Epidermal melanocyte (primary cell): ENCODE data around the gene MYO18B.

Experiments
- DNase-seq: peaks from one replicate; pipeline ENCODE4 v3.0.0; 2011; ENCODE audit warnings: low spot score; ENCODE audit not compliant: insufficient read length

Gene MYO18B

DNA sequence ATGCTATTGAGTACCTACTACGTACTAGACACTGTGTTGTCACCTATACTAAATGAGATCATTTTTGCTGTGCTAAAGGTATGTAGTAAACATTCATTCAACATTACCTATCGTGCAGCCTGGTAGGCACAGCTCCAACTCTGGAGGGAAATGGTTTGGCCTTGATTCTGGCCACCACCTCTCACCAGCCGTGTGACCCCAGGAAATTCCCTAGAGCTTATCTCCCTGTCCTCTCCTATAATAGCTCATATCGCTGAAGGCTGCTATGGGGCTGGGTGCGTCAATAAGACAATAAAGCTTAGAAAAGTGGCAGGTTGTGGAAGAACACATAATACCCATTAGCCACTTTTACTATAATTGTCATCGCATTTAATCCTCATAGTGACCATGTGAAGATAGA lies 107.5 kb downstream of the MYO18B start:
- no peak for DNase-seq

- DNase-seq, result no peak
Observed at GRCh38 chr22:25852223-25852622, 110.2 kb downstream of the MYO18B start.

- no peak for DNase-seq
Observed at GRCh38 chr22:25853078-25853477, 111.1 kb downstream of the MYO18B start.

GRCh38 chr22:25853501-25854284 lies 111.7 kb downstream of the MYO18B start:
- DNase-seq, result no peak

GRCh38 chr22:25869771-25870170 lies 127.8 kb downstream of the MYO18B start:
- no peak for DNase-seq

DNA sequence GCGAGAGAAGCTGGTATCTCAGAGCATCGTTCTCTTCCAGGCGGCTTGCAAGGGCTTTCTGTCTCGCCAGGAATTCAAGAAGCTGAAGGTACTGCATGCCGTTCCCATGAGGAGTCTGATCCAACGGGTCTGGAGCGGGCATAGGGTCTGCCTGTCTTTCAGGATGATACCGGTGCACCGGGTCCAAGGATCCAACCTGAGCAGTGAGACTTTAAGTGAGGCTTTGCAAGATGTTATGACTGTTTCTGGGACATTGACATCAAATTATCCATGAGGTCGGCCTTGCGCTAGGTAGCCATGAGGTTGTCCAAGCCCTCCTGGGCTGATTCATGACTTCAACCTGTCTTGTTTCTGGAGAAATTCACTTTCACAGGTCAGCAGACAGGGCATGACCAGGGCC lies 132.3 kb downstream of the MYO18B start:
- no peak for DNase-seq

DNA sequence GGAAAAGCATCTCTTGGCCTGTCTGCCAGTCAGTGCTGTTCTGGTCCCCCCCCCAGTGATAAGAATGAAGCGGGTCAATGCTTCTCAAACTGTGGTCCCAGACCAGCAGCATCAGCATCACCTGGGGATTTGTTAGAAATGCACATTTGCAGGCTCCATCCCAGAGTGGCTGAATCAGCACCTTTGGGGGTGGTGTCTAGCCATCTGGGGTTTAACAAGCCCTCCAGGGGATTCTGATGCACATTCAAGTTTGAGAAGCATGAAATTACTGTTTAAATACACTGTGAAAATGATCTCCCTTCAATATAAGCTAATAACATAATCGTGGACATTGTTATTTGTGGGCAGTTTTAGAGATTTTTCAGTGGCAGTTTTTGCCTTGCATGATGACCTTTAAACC lies 133.5 kb downstream of the MYO18B start:
- DNase-seq, result no peak

GRCh38 chr22:25876871-25877270 lies 134.9 kb downstream of the MYO18B start:
- no peak for DNase-seq

GRCh38 chr22:25878933-25879332 lies 136.9 kb downstream of the MYO18B start:
- no peak for DNase-seq

GRCh38 chr22:25880524-25880923 lies 138.5 kb downstream of the MYO18B start:
- no peak for DNase-seq

- no peak for DNase-seq
Observed at GRCh38 chr22:25881210-25881755, 139.3 kb downstream of the MYO18B start.

DNA sequence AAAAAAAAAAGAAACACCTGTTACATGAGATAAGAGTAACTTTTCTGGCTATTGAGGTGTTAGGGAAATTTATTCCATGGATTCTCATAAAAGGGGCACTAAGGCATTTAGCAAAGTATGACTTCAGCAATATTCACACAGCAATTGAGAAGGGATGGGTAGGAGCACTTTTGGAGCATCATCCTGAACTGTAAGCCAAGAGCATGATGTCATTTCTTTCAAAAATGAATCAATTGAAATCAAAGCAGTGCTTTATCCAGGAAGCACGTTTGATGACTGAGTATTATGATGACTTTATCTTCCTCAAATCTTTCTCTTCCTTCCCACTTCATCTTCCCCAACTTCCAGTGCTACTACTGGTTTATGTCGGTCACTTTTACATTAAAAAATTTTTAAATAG lies 140.4 kb downstream of the MYO18B start:
- DNase-seq, result no peak

DNA sequence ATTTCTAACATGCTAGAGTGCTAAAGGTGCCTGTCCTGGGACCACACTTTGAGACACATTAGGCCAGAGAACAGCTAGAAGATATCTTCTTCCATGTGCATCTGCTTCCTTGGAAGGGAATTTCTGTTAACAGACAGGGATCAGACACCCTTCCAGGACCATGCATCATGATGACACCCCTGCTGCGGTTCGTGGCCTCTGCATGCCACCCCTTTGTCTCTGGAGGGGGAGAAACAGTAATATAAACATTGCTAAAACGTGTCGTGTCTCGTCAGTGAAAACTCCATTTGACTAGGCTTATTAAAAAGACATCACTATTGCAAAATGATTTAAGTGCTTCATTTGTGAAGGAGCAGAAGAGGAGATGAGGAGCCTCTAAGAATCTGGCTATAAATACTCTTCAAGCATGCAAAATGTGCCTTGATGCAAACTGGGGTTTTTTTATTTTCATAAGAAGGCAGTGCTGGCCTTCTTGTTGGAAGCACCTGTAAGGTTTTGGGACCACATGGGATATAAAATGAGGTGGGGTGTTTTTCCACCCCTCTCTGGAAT lies 141.6 kb downstream of the MYO18B start:
- DNase-seq, result no peak

DNA sequence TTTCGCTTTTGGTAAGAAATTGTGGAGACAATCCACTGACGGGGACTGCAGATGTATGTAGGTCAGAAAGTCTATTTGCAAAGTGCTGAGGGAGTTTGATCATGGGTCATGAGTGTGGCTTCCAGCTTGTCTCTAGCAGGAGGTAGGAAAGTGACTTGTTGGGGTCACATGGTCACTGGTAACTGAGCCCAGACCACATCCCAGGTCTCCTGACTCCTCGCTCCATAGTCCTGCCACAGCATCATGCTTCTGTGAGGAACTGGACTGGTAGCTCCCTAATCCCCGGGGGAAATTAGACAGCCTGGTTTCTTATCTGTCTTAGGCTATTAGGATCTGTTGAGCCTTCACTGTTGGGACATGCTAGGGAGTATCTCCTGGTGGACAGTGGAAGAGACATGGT lies 142.1 kb downstream of the MYO18B start:
- no peak for DNase-seq

- no peak for DNase-seq
Observed at GRCh38 chr22:25888399-25889054, 146.5 kb downstream of the MYO18B start.

DNA sequence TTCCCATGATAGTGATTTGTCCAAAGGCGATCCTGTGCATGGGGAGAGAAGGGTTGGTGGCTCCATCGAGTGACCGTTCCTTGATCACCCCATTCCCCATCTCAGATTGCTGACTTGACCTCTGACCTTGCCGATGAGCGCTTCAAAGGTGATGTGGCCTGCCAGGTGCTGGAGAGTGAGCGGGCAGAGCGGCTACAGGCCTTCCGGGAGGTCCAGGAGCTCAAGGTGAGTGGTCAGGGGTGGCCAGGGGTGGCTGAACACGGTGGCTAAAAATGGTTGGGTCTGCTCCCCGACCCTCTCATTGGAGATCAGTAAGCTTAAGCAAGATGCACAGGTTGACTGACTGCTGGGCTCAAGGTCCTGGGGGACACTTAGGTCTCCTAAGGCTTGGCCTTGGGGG lies 148.7 kb downstream of the MYO18B start:
- no peak for DNase-seq

DNA sequence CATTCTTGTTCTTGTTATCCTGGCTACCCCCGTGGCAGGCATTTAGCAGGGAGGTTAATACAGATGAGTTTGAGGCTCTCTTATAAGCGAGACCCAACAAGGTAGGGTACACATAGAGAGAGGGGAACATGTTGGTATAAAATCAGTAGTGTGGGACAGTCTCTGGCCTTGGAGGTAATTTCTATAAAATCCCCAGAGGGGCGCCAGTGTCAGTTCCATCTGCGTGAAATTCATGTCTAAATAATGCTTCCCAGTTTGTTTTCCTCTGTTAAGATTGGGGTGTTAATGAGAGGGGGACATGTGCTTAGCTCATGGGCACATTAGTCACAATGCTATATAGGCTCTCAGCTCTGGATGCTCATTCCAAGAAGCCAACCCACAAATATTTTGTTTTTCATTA lies 150.7 kb downstream of the MYO18B start:
- no peak for DNase-seq

DNA sequence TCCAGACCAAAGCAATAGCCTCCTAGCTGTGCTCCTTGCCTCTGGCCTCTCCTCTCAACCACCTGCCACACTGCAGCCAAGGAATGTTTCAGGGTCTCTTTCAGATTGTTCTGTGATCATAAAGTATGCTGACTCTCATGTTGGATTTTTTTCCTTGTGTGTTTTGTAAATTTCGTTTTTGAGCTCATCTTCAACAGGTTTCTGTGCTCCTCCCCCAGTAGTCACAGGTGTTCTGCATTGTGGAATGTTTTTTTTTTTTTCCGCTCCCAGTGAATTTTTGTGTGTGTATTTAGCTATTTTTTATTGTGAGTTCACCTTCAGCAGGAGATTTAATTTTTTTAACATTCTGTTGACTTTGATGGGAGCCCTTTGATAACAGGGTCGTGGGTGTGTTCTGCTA lies 153.7 kb downstream of the MYO18B start:
- no peak for DNase-seq

- no peak for DNase-seq
Observed at GRCh38 chr22:25896098-25896497, 154.1 kb downstream of the MYO18B start.

DNA sequence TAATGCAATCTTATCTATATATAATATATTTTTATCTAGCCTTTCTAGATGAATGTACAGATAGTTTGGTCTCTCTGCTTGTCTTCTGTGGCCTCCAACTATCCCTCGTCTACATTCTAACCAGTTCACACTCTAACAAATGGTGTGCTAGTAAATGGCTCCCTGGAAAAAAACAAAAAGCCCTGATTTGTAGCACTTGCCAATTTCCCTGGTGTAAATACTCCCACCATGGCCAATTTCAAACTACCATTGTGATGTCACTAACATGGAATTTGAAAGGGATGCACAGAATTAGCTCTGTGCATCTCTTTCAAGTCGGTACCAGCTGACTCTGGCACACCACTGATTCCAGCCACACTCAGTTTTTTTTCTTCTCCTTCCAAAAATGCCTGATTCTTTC lies 154.6 kb downstream of the MYO18B start:
- no peak for DNase-seq

GRCh38 chr22:25898707-25899365 lies 156.8 kb downstream of the MYO18B start:
- DNase-seq, result no peak

DNA sequence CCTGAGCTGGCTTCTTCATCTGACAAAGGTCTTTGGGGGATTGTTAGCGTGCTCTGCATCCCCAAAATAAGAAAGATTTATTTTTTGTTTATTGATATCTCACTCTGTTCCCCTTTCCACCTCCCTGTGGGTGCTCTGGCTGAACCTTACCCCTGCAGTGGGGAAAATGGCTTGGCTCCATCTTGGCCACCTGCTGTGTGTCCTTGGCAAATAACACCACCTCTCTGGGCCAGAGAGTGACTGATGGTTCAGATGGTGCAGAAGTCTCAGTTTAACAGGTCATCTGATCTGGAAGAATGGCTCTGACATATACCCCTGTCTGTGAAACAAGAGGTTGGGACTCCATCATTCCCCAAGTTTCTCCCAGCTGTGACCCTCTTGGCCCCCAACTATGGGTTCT lies 157.6 kb downstream of the MYO18B start:
- no peak for DNase-seq
